ENCODE results near the gene GALNT9. TPM values are rescaled to one million over a fixed set of nuclear protein-coding genes. Genes with fewer than 3 reads are reported as not detected.
"Not testable (repeated sequence)": the region's sequence is repeated elsewhere in the genome, so short reads cannot be mapped to it uniquely, and the experiment has no call there.

Gene GALNT9
- polyA plus RNA-seq, 4 donors = 6.2 to 10.4 (median 8.2) TPM

DNA sequence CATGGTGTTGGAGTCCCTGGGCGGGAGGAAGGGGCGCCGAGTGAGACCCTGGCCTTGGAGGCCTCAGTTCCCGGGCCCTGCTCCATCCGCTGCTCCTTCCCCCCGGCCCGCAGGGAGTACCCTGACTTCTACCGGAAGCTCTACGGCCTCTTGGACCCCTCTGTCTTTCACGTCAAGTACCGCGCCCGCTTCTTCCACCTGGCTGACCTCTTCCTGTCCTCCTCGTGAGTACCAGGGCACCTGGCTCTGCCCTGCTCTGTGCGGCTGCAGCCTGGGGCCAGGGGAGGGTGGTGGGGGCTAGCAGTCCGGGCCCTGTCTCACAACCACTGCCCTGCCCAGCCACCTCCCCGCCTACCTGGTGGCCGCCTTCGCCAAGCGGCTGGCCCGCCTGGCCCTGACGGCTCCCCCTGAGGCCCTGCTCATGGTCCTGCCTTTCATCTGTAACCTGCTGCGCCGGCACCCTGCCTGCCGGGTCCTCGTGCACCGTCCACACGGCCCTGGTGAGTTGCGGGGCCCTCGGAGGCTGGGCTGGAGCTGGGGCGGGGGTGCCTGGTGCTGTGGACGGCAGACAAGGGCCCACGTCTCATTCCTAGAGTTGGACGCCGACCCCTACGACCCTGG lies 178.1 kb downstream of the GALNT9 start:
- DNase-seq (ENCODE audit: low read depth in 4 of 4, low spot score in 3 of 4) = no peak

DNA sequence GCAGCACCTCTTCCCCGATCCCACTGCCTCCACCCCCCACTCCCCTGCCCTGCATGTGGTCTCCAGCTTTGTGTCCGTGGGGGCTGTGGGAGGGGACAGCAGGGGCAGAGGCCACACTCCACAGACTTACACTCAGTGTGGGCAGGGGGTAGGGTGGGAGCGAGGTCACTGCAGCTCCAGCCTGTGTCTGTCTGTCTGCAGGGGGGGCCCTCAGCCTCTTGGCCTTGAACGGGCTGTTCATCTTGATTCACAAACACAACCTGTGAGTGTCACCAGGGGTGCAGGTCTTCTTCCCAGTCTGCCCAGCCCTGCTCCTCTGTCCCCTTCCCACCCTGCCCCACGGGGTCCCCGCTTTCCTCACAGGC lies 178.6 kb downstream of the GALNT9 start:
- no peak for DNase-seq (ENCODE audit: low read depth in 4 of 4, low spot score in 3 of 4)

DNA sequence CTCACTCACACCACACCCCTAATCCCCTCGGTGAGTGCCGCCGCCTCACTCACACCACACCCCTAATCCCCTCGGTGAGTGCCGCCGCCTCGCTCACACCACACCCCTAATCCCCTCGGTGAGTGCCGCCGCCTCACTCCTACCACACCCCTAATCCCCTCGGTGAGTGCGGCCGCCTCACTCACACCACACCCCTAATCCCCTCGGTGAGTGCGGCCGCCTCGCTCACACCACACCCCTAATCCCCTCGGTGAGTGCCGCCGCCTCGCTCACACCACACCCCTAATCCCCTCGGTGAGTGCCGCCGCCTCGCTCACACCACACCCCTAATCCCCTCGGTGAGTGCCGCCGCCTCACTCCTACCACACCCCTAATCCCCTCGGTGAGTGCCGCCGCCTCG lies 179.9 kb downstream of the GALNT9 start:
- not testable (repeated sequence) for DNase-seq (ENCODE audit: low read depth in 4 of 4, low spot score in 3 of 4)

DNA sequence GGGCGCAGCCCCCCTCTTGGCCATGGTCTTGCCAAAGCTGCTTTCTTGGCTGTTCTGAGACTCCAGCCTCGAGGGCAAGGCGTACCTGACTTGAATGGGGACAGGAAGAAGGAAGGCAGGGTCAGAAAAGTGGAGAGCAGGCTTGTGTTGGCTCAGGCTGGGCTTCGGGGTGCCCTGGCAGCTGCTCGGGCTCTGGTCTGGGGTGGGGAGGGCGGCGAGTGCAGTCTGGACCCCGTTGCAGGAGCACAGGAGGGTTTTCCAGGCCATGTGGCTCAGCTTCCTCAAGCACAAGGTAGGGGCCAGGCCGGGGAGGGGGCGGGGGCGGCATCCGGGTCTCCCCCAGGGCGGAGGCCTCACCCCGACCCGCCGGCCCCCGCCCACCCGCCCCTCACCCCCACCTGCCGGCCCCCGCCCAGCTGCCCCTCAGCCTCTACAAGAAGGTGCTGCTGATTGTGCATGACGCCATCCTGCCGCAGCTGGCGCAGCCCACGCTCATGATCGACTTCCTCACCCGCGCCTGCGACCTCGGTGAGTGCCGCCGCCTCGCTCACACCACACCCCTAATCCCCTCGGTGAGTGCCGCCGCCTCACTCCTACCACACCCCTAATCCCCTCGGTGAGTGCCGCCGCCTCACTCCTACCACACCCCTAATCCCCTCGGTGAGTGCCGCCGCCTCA lies 180.9 kb downstream of the GALNT9 start:
- no peak for DNase-seq (ENCODE audit: low read depth in 4 of 4, low spot score in 3 of 4)

DNA sequence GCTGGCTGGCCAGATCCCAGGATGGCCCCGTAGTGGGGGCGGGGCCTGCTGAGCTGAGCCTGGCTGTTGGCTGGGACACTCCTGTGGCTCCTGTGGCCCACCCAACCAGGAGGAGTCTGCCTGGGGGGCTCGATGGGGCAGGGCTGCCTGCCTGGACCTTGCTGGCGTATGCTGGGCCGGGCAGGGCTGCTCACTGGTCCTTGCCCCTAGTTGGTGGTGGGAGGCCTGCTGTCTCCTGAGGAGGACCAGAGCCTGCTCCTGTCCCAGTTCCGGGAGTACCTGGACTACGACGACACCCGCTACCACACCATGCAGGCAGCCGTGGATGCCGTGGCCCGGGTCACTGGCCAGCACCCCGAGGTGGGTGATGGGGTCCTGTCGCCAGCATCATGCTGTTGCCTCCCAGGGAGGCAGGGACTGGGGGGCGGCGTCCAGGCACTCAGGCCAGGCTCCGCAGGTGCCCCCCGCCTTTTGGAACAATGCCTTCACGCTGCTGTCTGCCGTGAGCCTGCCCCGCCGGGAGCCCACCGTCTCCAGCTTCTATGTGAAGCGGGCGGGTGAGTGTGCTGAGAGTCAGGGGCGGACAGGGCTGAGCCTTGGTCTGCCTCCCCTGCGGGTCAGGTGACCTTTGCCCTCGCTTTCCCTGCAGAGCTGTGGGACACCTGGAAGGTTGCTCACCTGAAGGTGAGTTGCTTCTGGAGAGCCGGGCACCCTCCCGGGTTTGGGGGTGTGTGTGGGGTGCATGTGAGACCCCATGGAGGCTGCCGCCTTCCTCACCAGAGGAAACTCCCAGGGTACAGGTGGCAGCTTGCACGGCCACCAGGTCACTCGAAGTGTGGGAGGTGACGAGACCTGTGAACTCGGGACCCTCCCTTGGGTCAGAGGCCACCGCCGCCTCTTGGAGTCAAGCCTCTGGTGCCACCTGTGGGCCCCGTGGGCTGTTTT lies 181.7 kb downstream of the GALNT9 start:
- no peak for DNase-seq (ENCODE audit: low read depth in 4 of 4, low spot score in 3 of 4)

DNA sequence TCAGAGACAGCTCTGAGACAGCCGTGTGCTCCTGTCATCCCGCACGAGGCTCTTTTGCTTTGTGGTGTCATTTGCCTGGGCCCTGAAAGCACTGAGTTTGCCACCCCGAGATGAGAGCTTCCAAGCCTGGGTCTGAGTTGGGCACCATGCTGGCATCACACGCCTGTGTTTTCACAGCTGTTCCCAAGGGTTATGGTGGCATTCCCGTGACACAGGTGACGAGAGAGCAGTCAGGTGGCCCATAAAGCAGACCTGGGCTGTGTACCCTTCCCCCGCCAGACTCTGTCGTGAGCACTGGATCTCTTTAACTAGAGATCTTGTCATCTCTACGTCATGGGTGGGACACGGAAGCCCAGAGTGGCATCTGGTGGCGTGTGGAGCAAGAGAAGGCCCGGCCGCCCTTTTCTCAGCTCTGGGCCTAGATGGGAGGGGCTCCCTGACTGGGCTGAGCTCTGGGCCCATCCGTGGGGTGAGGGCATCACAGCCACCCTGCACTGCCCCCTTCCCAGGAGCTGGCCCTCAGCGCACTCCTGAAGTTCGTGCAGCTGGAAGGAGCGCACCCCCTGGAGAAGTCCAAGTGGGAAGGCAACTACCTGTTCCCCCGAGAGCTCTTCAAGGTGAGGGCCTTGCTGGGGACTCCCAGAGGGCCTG lies 182.5 kb downstream of the GALNT9 start:
- DNase-seq (ENCODE audit: low read depth in 4 of 4, low spot score in 3 of 4) = no peak

Other genes starting within 250 kb of the GALNT9 start
- gene DDX51, start 185.3 kb downstream of the GALNT9 start, polyA plus RNA-seq (ENCODE audit: insufficient read length in 4 of 4) = 10 to 100 TPM; 10.5 to 24.4 (median 16.3) TPM
- 10 to 100 TPM; 11.0 to 20.5 (median 12.6) TPM for gene NOC4L, start 185.1 kb downstream of the GALNT9 start, polyA plus RNA-seq (ENCODE audit: insufficient read length in 4 of 4)
- 10 to 100 TPM; 34.5 to 93.9 (median 48.2) TPM for gene FBRSL1, start 160.6 kb upstream of the GALNT9 start, polyA plus RNA-seq (ENCODE audit: insufficient read length in 4 of 4)

Data from left renal pelvis (tissue), 4 donors.